Activated CD4-positive, CD25-positive, alpha-beta regulatory T cell treated with anti-CD3 and anti-CD28 coated beads, Interleukin-2, amount 50 U/mL, for 72 hours (primary cell): ENCODE results near the gene TPCN1.
A peak's percentile ranks its signal among the peaks of the same experiment; 100 is the strongest.

Experiments
- DNase-seq: peaks from one replicate; pipeline ENCODE4 v3.0.0; 2021

TPCN1 gene

GRCh38 chr12:113221181-113221996 is at the start of gene TPCN1:
Gene TPCN1 (plus strand): TSS chr12:113221464. CDS start chr12:113226853, 5,389 bp downstream.
- DNase-seq = peak; percentile 98

DNA sequence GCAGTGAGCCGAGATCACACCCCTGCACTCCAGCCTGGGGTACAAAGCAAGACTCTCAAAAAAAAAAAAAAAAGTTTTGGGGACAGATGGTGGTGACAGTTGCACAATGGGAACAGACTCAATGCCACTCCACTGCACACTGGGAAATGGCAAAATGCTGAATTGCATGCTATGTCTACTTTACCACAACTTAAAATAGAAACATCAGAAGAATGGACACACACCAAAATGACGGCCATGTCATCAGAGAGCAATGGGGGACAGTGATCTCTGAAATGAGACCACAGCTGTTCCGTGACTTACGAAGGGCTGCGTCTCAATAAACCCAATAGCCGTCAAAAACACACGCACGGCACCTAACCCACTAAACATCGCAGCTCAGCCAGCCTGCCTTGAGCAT is 49.7 kb upstream of the TPCN1 start:
- no peak for DNase-seq

DNA sequence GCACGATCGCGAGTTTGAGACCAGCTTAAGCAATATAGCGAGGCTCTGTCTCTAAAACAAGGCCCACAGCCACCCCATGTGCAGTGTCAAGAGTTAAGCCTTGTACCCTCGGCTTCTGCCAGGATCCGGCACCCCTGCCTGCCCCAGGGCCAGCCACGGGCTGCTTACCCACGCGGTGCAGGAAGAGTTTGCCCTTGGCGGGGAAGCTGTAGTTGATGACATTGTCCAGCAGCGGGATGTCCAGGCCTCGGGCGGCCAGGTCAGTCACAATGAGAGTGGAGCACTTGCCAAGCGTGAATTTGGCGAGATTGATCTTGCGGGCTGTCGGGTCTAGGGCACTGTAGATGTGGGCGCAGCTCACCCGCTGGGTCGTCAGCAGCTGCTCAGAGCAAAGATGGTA is 49.1 kb upstream of the TPCN1 start:
- DNase-seq = no peak

GRCh38 chr12:113173081-113173698 is 48.1 kb upstream of the TPCN1 start:
- no peak for DNase-seq

GRCh38 chr12:113174461-113175384 is 46.5 kb upstream of the TPCN1 start:
- DNase-seq = peak; percentile 87

DNA sequence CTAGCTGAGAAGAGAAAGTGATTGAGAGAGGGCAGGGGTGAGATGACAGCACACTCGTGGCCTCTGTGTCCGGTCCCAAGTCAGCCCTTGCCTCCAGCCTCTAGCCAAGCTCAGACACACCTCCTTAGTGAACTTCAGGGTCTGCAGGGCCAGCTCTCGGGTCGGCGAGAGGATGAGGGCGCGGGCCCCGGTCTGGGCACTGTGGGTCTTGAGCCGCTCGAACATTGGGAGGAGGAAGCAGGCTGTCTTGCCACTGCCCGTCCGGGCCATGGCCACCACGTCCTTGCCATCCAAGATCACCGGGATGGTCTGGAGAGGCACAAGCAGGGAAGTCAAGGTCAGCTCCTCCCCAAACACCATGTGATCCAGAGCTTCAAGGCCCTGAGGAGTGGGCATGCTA is 42.2 kb upstream of the TPCN1 start:
- no peak for DNase-seq

- DNase-seq = no peak
These were observed 40.9 kb upstream of the TPCN1 start for GRCh38 chr12:113180333-113180732.

DNA sequence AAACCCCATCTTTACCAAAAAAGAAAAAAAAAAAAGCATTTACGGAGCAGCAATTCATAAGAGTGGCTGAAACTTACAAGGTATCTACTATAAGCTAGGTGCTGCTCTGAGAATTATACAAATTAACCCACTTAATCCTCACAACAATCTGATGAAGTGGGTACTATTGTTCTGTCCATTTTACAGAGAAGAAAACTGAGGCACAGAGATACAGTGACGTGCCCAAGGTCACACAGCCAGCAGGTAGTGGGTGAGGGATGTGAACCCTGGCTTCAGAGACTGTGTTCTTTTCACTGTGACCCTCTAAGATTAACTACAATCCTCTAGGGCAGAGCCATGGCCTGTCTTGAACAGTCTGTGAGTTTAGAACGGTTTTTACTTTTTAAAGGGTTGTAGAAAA is 39.3 kb upstream of the TPCN1 start:
- DNase-seq = no peak

- DNase-seq = no peak
These were observed 38.2 kb upstream of the TPCN1 start for GRCh38 chr12:113183030-113183589.

- DNase-seq = no peak
These were observed 37.0 kb upstream of the TPCN1 start for GRCh38 chr12:113184098-113184899.

- peak; percentile 86 for DNase-seq
These were observed 36.4 kb upstream of the TPCN1 start for GRCh38 chr12:113184900-113185179.

DNA sequence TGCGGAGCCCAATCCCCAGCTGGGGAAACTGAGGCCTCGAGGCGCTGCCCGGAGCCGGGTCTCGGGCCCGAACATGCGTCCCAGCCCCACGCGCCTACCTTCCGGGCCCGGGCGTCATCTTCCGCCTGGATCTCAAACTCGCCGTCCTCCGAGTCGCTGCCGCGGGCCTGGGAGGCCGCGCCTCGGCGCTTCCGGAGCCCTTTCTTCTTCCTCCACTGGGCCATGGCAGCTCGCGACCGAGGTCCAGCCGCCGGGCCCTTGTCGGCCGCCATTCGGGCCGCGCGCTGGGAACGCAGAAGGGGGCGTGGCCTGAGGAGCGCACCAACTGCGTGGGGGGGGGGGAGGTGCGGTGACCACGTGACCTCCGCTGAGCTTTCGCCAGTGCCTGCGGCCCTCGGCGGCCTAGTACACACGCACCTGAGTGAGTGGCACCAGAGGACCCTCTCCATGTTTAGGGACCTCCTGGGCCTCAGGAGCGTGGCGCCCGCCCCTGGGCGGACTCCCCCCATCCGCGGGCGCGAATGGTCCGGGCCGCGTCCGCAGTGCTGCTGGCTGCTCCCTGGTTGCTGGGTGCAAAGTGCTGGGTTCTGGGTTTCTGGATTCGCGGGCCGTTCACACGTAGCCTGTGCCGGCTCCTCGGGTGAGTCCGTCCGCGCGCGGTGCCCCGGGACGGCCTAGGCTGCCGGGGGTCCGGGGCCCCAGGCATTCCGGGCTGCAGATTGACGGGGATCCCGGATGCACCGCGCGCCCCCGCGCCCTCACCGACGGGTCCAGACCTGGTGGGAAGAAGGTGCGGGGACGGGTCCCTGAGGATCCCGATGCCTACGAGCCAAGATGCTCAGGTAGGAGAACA is 35.9 kb upstream of the TPCN1 start, which contains the start of the genes DDX54 and RITA1:
DDX54 (minus strand) TSS at position 299 of the 853 bp plus-strand sequence; CDS start at position 272, 27 bp downstream.
RITA1 (plus strand) TSS at position 542 of the 853 bp plus-strand sequence. CDS start 1,026 bp downstream, outside the sequence.
- peak; percentile 84 for DNase-seq

DNA sequence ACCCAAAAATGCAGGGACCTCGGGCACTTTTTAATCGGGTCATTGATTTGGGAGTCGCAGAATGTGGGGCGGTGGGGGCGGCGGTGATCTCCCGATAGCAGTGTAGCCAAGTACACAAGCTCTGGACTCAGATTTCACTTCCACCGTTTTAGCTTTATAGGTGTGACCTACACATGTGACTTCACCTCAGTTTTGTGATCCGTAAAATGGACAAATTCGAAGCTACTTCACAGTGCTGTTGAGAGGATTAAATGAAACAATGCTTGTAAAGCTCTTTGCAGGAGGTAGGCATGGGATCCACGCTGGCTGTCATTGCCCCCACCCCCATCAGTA is 35.3 kb upstream of the TPCN1 start:
- no peak for DNase-seq

- no peak for DNase-seq
These were observed 34.5 kb upstream of the TPCN1 start for GRCh38 chr12:113186666-113187325.

DNA sequence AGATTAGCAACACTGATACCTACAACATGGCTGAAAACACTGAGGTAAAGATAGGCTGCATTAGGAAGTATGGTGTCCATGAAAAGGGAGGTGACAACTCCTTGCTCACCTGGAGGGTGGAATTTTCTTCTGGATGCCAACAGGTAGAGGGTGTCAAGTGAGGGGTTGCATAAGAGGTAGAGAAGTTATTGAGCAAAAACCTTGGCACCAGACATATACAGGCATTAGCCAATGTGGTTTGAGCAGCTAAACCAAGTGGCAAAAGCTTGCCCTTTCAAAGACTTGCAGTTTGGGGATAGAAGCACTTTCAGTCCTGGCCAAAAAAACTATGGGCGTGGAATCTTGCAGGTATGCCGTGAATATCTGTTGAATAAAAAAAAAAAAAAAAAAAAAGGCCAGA is 31.9 kb upstream of the TPCN1 start:
- no peak for DNase-seq

DNA sequence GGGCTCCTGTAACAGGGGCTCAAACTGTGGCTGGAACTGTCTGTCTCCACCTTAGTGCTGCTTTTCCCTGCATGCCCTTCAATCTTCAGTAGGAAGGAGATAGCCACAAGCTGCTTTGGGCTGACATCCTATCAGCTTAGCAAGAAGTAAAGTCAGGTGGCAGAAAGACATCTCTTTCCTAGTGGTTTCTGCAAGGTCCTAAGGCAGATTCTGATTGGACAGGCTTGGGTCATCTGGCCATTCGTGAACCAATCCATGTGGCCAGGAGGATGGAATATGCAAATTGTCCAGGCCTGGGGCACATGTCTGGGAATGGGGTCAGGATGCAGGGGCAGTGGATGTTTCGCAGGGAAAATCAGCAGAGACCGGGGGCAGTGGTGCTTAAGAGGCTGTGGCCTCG is 30.5 kb upstream of the TPCN1 start:
- no peak for DNase-seq

DNA sequence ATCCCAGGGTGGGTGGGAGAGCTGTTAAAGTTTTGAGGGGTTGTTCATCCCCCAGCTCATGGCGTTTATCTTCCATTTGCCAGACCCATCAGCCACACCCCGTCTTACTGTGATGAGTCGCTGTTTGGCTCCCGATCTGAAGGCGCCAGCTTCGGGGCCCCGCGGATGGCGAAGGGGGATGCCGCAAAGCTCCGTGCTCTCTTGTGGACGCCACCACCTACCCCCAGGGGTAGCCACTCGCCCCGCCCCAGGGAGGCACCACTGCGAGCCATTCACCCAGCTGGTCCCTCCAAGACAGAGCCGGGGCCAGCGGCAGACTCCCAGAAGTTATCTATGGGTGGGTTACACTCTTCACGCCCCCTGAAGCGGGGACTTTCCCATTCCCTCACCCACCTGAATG is 30.0 kb upstream of the TPCN1 start:
- DNase-seq = no peak

GRCh38 chr12:113194971-113195391 is 26.3 kb upstream of the TPCN1 start:
- no peak for DNase-seq

DNA sequence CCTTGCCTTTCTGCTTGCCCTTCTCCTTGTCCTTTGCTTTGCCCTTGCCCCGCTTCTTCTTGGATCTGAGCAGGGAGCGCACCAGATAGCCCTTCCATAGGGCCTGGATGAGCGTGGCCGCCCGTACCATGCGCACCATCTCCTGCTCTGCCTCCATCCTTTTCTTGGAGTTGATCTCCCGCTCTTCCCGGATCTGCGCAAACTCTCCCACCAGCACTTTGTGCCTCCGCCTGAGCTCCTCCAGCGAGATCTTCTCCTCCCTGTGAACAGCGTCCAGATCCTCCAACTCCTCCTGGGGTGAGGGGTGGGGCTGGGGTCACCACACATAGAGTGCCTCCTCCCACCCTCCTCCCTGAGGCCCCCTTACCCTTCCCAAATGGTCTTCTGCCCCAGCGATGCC is 25.7 kb upstream of the TPCN1 start:
- no peak for DNase-seq

DNA sequence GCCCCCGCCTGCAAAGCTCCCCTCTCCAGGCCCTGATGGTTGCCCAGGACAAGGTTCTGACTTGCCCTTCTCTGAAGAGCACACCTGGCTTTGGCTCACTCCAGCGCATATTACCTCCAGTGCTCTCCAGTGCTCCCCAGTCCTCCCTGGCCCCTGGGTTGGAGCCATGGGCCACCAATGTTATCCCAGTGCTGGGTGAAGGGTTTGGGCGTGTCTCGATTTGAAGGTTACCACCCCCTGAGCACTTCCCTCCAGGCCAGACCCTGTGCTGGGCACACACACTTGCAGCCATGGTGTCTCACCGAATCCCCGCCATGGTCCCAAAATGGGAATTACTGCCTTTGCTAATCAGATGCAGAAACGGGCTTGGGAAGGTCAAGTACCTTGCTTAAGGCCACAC is 24.7 kb upstream of the TPCN1 start:
- DNase-seq = no peak

GRCh38 chr12:113196990-113197389 is 24.3 kb upstream of the TPCN1 start:
- no peak for DNase-seq
